Adrenal gland (tissue), 12 donors: Measurements from ENCODE around the gene NOL8. TPM values are rescaled to one million over a fixed set of nuclear protein-coding genes. Genes with fewer than 3 reads are reported as not detected.

ENCODE experiments used
- DNase-seq, 7 donors: peaks; one replicate each; pipeline ENCODE4 v3.0.0-alpha.2; 2019 to 2020
- H3K27ac ChIP-seq, 5 donors: fragments of 200-600 bp; sonication (generic) in 4 of 5; 1 replicate in 3 of 5; 2 replicates in 2 of 5; pipeline versions ENCODE4 v1.5.1 to v1.8.0; 2016 to 2020; ENCODE audit warnings: mild to moderate bottlenecking in 1 of 5
- H3K27me3 ChIP-seq: fragments of 200-600 bp; 2 replicates; pipeline ENCODE4 v1.8.0; 2021
- H3K36me3 ChIP-seq, 2 donors: fragments of 200-600 bp; replicated peaks in 1 of 2; 1 replicate in 1 of 2; 2 replicates in 1 of 2; pipeline versions ENCODE4 v1.5.1 to v1.8.0; 2018 to 2022
- H3K4me1 ChIP-seq, 2 donors: fragments of 200-600 bp; replicated peaks in 1 of 2; 1 replicate in 1 of 2; 2 replicates in 1 of 2; pipeline versions ENCODE4 v1.5.1 to v1.8.0; 2018 to 2021
- H3K4me3 ChIP-seq, 4 donors: fragments of 200-600 bp; sonication (generic) in 3 of 4; one replicate each; pipeline ENCODE4 v1.5.1; 2016 to 2018
- H3K9me3 ChIP-seq, 3 donors: fragments of 200-600 bp; sonication (generic) in 1 of 3; replicated peaks in 1 of 3; 1 replicate in 2 of 3; 2 replicates in 1 of 3; pipeline versions ENCODE4 v1.5.1 to v1.8.0; 2016 to 2021
- POLR2A ChIP-seq, 2 donors: fragments of 450-650 bp; IDR thresholded peaks; one replicate each; pipeline ENCODE4 v1.6.1; 2017; ENCODE audit warnings: antibody characterized with exemption in 2 of 2, mild to moderate bottlenecking in 2 of 2, moderate library complexity in 1 of 2
- WGBS, 4 donors: extraction: QIAGEN DNeasy Blood & Tissue Kit in 2 of 4; methylation state at CpG; one replicate each; pipeline versions ENCODE4 v1.1.5 to v1.1.7; 2013 to 2017; 5-methylcytosine and 5-hydroxymethylcytosine counted together
- intact Hi-C, 2 donors: fragments of 100-400 bp; cut with DNase I; formaldehyde crosslinking; loops; one replicate each; pipeline versions ENCODE4 v1.14.1 to v1.15.0; 2022 to 2023
- polyA plus RNA-seq, 3 donors: library from polyadenylated mRNA; stranded (reverse); fragments of 200-250 nt in 2 of 3; fragments of 350-450 nt in 1 of 3; fragmentation: Illumina TruSeq in 1 of 3; extraction: RNeasy Lipid Tissue Mini Kit (QIAGEN cat#74804) in 1 of 3; gene quantifications; one replicate each; pipeline ENCODE4 v1.2.3, GENCODE V29; 2013 to 2014
- total RNA-seq, 9 donors: library from RNA; depleted of rRNA in 4 of 9; stranded (reverse); fragments of >200 nt in 4 of 9; fragments of 120-200 nt in 1 of 9; fragmentation: NEBNext Ultra II Directional in 1 of 9; extraction: Animal tissue kit (Norgen Biotek cat#: 25700) in 1 of 9; gene quantifications; one replicate each; pipeline versions ENCODE4 v1.1.0 to v1.2.4, GENCODE V29; 2013 to 2023
- TF ChIP-seq, protein P1 (sequence below), 6 experiments: fragments of 450-650 bp in 4 of 6; fragments of 200-600 bp in 2 of 6; sonication (generic) in 1 of 6; IDR thresholded peaks; 1 replicate in 5 of 6; 2 replicates in 1 of 6; pipeline versions ENCODE4 v1.5.1 to v1.8.0; 2016 to 2021; ENCODE audit warnings: antibody characterized with exemption in 6 of 6, mild to moderate bottlenecking in 2 of 6, moderate library complexity in 1 of 6
- donor health status: healthy with polysubstance abuse.
- donor health status: Bipolar disorder and iron deficiency.
- donor health status: DM: yes; HTN: yes; CAD: no.
- donor health status: DM: no; HTN: no; CAD: no.
- donor health status: DM: no; HTN: no; CAD: no.
- donor health status: DM: yes; HTN: yes; CAD: no.

Gene NOL8
- total and polyA plus RNA-seq, 12 donors = 13.3 to 55.3 (median 32.6) TPM

- intact Hi-C loops = no loop called here
- Histone ChIP-seq H3K27me3 (no peaks in the 10 kb centered on the region), H3K9me3 (no peaks in the 10 kb centered on the region), H3K4me3 (no peak overlapping the region), H3K27ac (no peak overlapping the region), H3K4me1 (peaks cover 12 to 30% of the 10 kb centered on the region in 2 donors), H3K36me3 (peaks cover 0 to 38% of the 10 kb centered on the region in 2 donors)
- no peak for DNase-seq
- 66 to 75% (median 72%) methylated on average over 4 of the region's 4 CpGs for WGBS, 4 donors
- no peak for TF ChIP-seq POLR2A (IDR thresholded peaks at IDR 0.05)
- TF ChIP-seq, protein P1, sequence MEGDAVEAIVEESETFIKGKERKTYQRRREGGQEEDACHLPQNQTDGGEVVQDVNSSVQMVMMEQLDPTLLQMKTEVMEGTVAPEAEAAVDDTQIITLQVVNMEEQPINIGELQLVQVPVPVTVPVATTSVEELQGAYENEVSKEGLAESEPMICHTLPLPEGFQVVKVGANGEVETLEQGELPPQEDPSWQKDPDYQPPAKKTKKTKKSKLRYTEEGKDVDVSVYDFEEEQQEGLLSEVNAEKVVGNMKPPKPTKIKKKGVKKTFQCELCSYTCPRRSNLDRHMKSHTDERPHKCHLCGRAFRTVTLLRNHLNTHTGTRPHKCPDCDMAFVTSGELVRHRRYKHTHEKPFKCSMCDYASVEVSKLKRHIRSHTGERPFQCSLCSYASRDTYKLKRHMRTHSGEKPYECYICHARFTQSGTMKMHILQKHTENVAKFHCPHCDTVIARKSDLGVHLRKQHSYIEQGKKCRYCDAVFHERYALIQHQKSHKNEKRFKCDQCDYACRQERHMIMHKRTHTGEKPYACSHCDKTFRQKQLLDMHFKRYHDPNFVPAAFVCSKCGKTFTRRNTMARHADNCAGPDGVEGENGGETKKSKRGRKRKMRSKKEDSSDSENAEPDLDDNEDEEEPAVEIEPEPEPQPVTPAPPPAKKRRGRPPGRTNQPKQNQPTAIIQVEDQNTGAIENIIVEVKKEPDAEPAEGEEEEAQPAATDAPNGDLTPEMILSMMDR (IDR thresholded peaks at IDR 0.05) = no peak
These were observed 29.3 kb downstream of the NOL8 start for GRCh38 chr9:92295827-92296258.

- DNase-seq = no peak
- TF ChIP-seq, protein P1 (IDR thresholded peaks at IDR 0.05) = no peak
- no peak for TF ChIP-seq POLR2A (IDR thresholded peaks at IDR 0.05)
- Histone ChIP-seq H3K27me3 (no peaks in the 10 kb centered on the region), H3K4me1 (peaks cover 12 to 30% of the 10 kb centered on the region in 2 donors), H3K36me3 (peaks cover 0 to 32% of the 10 kb centered on the region in 2 donors), H3K4me3 (no peak overlapping the region), H3K9me3 (no peaks in the 10 kb centered on the region), H3K27ac (no peak overlapping the region)
- intact Hi-C loops = no loop called here
- 87 to 94% (median 91%) methylated on average over 7 of the region's 7 CpGs for WGBS, 4 donors
These were observed 29.8 kb downstream of the NOL8 start for GRCh38 chr9:92295240-92295790.

DNA sequence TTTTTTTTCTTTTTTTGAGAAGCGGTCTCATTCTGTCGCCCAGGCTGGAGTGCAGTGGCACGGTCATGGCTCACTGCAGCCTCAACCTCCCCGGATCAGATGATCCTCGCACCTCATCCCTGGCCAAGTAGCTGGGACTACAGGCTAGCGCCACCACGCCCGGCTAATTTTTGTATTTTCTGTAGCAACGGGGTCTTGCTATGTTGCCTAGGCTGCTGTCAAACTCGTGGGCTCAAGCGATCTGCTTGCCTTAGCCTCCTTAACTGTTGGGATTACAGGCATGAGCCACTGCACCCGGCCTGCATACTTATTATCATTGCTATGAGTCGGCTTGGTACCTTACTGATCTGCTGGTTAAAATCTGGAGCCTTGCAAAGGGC is 30.9 kb downstream of the NOL8 start:
- WGBS, 4 donors = 17 to 23% (median 19%) methylated on average over 10 to 13 of the region's 13 CpGs
- H3K9me3 ChIP-seq = no peaks in the 10 kb centered on the region
- H3K4me3 ChIP-seq = peak overlapping the region in 3 of 4 donors; percentile 49 to 57 (median 54)
- TF ChIP-seq, protein P1 (IDR thresholded peaks at IDR 0.05) = no peak
- TF ChIP-seq POLR2A (IDR thresholded peaks at IDR 0.05) = no peak
- H3K27me3 ChIP-seq = no peaks in the 10 kb centered on the region
- peak in 3 of 7 donors; percentile 14 to 64 (median 16) for DNase-seq
- peaks cover 0 to 22% of the 10 kb centered on the region in 2 donors for H3K36me3 ChIP-seq
- peak overlapping the region in 3 of 5 donors; percentile 72 to 83 (median 79) for H3K27ac ChIP-seq
- intact Hi-C loops = no loop called here
- H3K4me1 ChIP-seq = peaks cover 12 to 30% of the 10 kb centered on the region in 2 donors

DNA sequence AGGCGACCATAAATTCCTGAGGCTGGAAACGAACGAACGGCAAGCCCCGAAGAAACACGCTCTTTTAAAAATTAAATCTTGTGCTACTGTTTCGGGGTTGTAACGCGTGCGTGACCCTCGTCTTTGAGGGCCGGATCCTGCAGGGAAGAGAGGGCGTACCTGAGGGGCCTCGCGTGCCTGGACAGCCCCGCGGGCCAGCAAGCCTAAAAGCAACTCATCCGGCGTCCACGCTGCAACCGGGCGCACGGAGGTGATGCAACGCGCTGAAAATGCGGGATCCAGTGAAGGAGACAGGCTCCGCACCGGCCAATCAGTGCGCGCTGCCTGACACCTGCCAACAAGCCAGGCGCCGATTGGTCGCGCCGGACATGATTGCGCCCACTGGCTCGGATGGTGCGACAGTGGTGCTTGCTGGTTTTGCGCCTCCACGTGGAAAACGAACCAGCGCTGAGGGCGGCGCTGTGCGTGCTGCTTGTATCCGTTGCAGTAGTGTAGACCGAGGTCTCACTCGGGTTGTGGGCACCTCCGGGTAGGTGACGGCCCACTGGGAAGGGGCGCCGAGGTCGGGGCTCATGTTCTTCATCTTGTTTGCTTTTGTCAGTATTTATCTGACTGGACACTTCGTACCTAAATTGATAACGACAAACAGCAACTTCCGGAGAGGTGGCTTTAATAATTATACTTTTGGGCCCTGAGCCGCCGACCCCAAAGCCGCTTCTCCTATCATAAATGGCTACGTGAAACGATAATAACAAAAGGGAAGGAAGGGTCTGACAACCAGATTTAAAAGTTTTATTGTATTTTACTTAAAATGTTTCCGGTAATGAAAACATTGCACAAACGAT is 31.5 kb downstream of the NOL8 start, which contains the start of gene IARS1:
IARS1 (minus strand) TSS at position 246 of the 845 bp plus-strand sequence. CDS start 4,278 bp downstream, outside the sequence.
- 0 to 1% (median 0%) methylated on average over 31 to 63 of the region's 63 CpGs for WGBS, 4 donors
- Histone ChIP-seq H3K36me3 (peaks cover 0 to 16% of the 10 kb centered on the region in 2 donors), H3K27me3 (no peaks in the 10 kb centered on the region), H3K27ac (peak within 1 kb of the TSS in 4 of 5 donors; percentile 69 to 83 (median 76)), H3K4me3 (peak within 1 kb of the TSS; percentile 54 to 74 (median 63)), H3K4me1 (peaks cover 12 to 30% of the 10 kb centered on the region in 2 donors), H3K9me3 (no peaks in the 10 kb centered on the region)
- peak in 1 of 2 donors; percentile 87 for TF ChIP-seq POLR2A (IDR thresholded peaks at IDR 0.05)
- TF ChIP-seq, protein P1 (IDR thresholded peaks at IDR 0.05) = peak in 1 of 6 experiments; percentile 23
- peak; percentile 97 to 100 (median 99) for DNase-seq
- intact Hi-C loops = no loop called here
